Activated CD8-positive, alpha-beta T cell treated with anti-CD3 and anti-CD28 coated beads for 36 hours (primary cell): Measurements from ENCODE around the gene VIPR2. TPM values are rescaled to one million over a fixed set of nuclear protein-coding genes. Genes with fewer than 3 reads are reported as not detected.

Experiments used
- ATAC-seq: fragments of 200-7000 bp; cut with Tn5 transposase; one replicate; pipeline ENCODE4 v1.10.0; 2021; ENCODE audit warnings: mild to moderate bottlenecking, moderate library complexity
- CTCF ChIA-PET: fragments of 350-600 bp; sonication (Branson Sonifier 250); formaldehyde crosslinking; loops from one replicate; lab custom pipeline; 2021; ENCODE audit warnings: antibody characterized with exemption; lab: Charles Lee
- POLR2A ChIA-PET: fragments of 350-600 bp; sonication (Branson Sonifier 250); formaldehyde crosslinking; loops from one replicate; lab custom pipeline; 2021; ENCODE audit warnings: antibody characterized with exemption; lab: Charles Lee
- DNase-seq: peaks from one replicate; pipeline ENCODE4 v3.0.0-alpha.2; 2020
- H3K27ac Mint-ChIP-seq: one replicate; pipeline ENCODE4 v1.8.0; 2021; ENCODE audit warnings: mild to moderate bottlenecking, mixed read lengths
- H3K27me3 Mint-ChIP-seq: one replicate; pipeline ENCODE4 v1.8.0; 2021; ENCODE audit warnings: mixed read lengths
- H3K36me3 Mint-ChIP-seq: one replicate; pipeline ENCODE4 v1.8.0; 2021; ENCODE audit warnings: low read depth, mixed read lengths
- H3K4me1 Mint-ChIP-seq: one replicate; pipeline ENCODE4 v1.8.0; 2021; ENCODE audit warnings: low read depth, mixed read lengths
- H3K4me3 Mint-ChIP-seq: one replicate; pipeline ENCODE4 v1.8.0; 2021; ENCODE audit warnings: mild to moderate bottlenecking, moderate library complexity, mixed read lengths
- H3K9me3 Mint-ChIP-seq: one replicate; pipeline ENCODE4 v1.8.0; 2021; ENCODE audit warnings: mixed read lengths
- intact Hi-C: fragments of 100-400 bp; cut with micrococcal nuclease; formaldehyde crosslinking; loops from one replicate; pipeline ENCODE4 v1.10.0; 2022
- total RNA-seq, 2 experiments: library from RNA; stranded (reverse); gene quantifications; one replicate each; pipeline ENCODE4 v1.2.3, GENCODE V29; 2021
- TF ChIP-seq, protein P1 (sequence below): fragments of 200-600 bp; IDR thresholded peaks from one replicate; pipeline ENCODE4 v1.8.0; 2022; ENCODE audit warnings: antibody characterized with exemption, mild to moderate bottlenecking

VIPR2 gene
- total RNA-seq, 2 experiments from 2014 or later, result 0.09 TPM; not detected in 1

DNA sequence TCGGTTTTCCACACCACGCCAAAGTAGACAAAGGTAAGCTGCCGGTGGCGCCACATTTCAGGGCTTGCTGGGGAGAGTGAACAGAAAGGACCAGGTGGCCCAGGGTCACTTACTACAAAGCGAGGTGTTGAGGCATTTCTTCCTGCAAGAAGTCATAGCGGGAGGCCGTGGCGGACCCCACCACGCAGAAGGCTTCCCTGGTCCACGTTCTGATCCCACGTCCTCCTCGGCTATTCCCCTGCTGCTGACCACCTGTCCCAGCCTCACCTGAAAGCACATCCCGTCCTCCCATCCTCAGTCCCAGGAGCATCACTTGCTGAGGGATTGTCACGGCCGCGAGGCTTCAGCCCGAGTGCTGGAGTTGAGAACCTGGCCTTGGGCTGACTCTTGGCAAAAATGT is 149.2 kb downstream of the VIPR2 start:
- intact Hi-C loops, result no loop called here
- H3K4me1 Mint-ChIP-seq, result peaks cover 10% of the 10 kb centered on the region
- DNase-seq (no peak), ATAC-seq (no peak)
- H3K27ac Mint-ChIP-seq, result no peak overlapping the region
- ChIA-PET CTCF (no interaction called here), POLR2A (no interaction called here)
- H3K4me3 Mint-ChIP-seq, result no peak overlapping the region
- no peaks in the 10 kb centered on the region for H3K36me3 Mint-ChIP-seq
- H3K27me3 Mint-ChIP-seq, result peaks cover 39% of the 10 kb centered on the region
- TF ChIP-seq, protein P1, sequence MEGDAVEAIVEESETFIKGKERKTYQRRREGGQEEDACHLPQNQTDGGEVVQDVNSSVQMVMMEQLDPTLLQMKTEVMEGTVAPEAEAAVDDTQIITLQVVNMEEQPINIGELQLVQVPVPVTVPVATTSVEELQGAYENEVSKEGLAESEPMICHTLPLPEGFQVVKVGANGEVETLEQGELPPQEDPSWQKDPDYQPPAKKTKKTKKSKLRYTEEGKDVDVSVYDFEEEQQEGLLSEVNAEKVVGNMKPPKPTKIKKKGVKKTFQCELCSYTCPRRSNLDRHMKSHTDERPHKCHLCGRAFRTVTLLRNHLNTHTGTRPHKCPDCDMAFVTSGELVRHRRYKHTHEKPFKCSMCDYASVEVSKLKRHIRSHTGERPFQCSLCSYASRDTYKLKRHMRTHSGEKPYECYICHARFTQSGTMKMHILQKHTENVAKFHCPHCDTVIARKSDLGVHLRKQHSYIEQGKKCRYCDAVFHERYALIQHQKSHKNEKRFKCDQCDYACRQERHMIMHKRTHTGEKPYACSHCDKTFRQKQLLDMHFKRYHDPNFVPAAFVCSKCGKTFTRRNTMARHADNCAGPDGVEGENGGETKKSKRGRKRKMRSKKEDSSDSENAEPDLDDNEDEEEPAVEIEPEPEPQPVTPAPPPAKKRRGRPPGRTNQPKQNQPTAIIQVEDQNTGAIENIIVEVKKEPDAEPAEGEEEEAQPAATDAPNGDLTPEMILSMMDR, result no peak
- H3K9me3 Mint-ChIP-seq, result peaks cover 5% of the 10 kb centered on the region

DNA sequence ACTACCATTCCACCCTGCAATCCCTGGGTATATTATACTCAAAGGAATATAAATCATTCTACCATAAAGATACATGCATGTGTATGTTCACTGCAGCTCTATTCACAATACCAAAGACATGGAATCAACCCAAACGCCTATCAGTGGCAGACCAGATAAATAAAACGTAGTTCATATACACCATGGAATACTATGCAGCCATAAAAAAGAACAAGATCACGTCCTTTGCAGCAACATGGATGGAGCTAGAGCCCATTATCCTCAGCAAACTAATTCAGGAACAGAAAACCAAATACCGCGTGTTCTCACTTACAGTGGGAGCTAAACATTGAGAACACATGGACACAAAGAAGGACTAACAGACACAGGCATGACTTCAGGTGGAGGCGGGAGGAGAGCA is 150.0 kb downstream of the VIPR2 start:
- ChIA-PET POLR2A (interaction anchor here (0.6 kb wide), 1 partner anchor 148 kb away, joined by 3 read pairs; no protein-coding TSS in a partner anchor), CTCF (no interaction called here)
- Mint-ChIP-seq H3K9me3 (peaks cover 5% of the 10 kb centered on the region), H3K27me3 (peaks cover 43% of the 10 kb centered on the region), H3K27ac (no peak overlapping the region), H3K36me3 (no peaks in the 10 kb centered on the region), H3K4me1 (peaks cover 10% of the 10 kb centered on the region), H3K4me3 (no peak overlapping the region)
- ATAC-seq (no peak), DNase-seq (no peak)
- TF ChIP-seq, protein P1, result no peak
- intact Hi-C loops, result no loop called here

DNA sequence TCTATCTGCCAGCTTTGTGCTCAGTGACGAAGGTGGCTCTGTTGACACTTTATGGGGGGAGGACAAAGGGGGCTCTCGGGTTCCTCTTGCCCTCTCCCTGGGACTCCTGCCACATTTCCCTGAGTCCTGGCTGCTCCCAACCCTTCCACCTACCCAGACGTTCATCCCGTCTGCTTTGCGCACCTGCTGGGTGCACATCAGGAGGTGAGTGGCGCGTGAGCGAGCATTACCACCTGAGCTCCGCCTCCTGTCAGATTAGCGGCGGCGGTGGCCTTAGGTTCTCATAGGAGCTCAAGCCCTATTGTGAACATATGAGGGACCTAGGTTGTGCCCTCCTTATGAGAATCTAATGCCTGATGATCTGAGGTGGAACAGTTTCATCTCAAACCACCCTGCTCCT is 151.1 kb downstream of the VIPR2 start:
- Mint-ChIP-seq H3K27ac (no peak overlapping the region), H3K4me3 (no peak overlapping the region), H3K27me3 (peaks cover 40% of the 10 kb centered on the region), H3K36me3 (no peaks in the 10 kb centered on the region), H3K4me1 (peaks cover 10% of the 10 kb centered on the region), H3K9me3 (peaks cover 5% of the 10 kb centered on the region)
- POLR2A ChIA-PET, result no interaction called here
- ATAC-seq, result no peak
- TF ChIP-seq, protein P1, result no peak
- CTCF ChIA-PET, result no interaction called here
- intact Hi-C loops, result no loop called here
- DNase-seq, result no peak

DNA sequence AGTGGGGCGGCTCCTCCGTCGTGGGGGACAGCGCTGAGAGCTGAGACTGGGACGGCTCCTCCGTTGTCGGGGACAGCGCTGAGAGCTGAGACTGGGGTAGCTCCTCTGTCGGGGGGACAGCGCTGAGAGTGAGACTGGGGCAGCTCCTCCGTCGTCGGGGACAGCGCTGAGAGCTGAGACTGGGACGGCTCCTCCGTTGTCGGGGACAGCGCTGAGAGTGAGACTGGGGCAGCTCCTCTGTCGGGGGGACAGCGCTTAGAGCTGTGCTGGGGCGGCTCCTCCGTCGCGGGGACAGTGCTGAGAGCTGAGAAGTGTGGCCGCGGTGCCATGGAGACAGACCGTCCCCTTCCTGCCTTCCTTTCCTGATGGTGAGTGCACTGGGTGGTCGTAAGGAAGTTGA is 151.9 kb downstream of the VIPR2 start:
- DNase-seq, result no peak
- Mint-ChIP-seq H3K36me3 (no peaks in the 10 kb centered on the region), H3K4me1 (peaks cover 10% of the 10 kb centered on the region), H3K27ac (no peak overlapping the region), H3K27me3 (peaks cover 40% of the 10 kb centered on the region), H3K4me3 (no peak overlapping the region), H3K9me3 (peaks cover 5% of the 10 kb centered on the region)
- intact Hi-C loops, result no loop called here
- no peak for ATAC-seq
- ChIA-PET POLR2A (interaction anchor here (0.5 kb wide), 1 partner anchor 47 kb away, joined by 3 read pairs; no protein-coding TSS in a partner anchor), CTCF (interaction anchor here (1.1 kb wide), 1 partner anchor 16 kb away, joined by 5 read pairs; no protein-coding TSS in a partner anchor)
- TF ChIP-seq, protein P1, result no peak

DNA sequence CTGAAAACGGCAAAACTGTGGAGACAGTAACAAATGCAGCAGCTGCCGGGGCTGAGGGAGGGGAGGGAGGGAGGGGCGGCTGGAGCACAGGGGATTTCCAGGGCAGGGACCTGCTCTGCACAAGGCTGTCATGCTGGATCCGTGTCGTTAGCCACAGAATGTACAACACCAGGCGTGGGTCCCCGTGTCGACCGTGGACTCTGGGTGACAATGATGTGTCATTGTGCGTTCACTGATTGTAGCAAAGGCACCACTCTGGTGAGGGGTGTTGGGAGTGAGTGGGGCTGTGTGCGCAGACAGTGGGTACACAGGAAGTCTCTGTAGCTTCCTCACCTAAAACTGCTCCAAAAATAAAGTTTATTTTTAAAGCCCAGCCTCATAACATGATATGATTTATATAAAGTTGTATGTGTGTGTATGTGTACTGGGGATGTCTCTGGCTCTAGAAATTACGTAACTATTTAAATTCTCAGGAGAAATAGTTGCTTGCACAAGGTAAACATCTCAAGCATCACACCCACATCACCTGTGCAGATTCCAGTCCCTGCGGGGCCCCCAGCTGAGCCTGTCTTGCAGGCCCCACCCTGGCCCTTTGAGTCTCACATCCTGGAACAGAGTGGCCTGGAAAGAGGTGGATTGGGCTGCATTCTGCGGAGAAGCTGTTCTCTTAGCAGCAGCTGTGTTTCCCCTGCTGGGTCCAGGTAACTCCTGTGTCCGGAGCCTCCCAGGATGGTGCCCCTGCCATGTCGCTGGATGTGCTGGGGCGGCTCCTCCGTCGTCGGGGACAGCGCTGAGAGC is 152.6 kb downstream of the VIPR2 start:
- ChIA-PET CTCF (interaction anchor here (1.1 kb wide), 1 partner anchor 15 kb away, joined by 5 read pairs; no protein-coding TSS in a partner anchor), POLR2A (interaction anchor here (0.5 kb wide), 1 partner anchor 47 kb away, joined by 3 read pairs; no protein-coding TSS in a partner anchor)
- H3K36me3 Mint-ChIP-seq, result no peaks in the 10 kb centered on the region
- no peak for ATAC-seq
- H3K27ac Mint-ChIP-seq, result no peak overlapping the region
- TF ChIP-seq, protein P1, result no peak
- H3K4me1 Mint-ChIP-seq, result peaks cover 10% of the 10 kb centered on the region
- H3K9me3 Mint-ChIP-seq, result peaks cover 5% of the 10 kb centered on the region
- H3K4me3 Mint-ChIP-seq, result no peak overlapping the region
- intact Hi-C loops, result no loop called here
- DNase-seq, result no peak
- peaks cover 40% of the 10 kb centered on the region for H3K27me3 Mint-ChIP-seq
